Measurements from ENCODE around the gene ANKRD34B.
"Not testable (repeated sequence)": the region's sequence is repeated elsewhere in the genome, so short reads cannot be mapped to it uniquely, and the experiment has no call there.

The ANKRD34B gene

DNA sequence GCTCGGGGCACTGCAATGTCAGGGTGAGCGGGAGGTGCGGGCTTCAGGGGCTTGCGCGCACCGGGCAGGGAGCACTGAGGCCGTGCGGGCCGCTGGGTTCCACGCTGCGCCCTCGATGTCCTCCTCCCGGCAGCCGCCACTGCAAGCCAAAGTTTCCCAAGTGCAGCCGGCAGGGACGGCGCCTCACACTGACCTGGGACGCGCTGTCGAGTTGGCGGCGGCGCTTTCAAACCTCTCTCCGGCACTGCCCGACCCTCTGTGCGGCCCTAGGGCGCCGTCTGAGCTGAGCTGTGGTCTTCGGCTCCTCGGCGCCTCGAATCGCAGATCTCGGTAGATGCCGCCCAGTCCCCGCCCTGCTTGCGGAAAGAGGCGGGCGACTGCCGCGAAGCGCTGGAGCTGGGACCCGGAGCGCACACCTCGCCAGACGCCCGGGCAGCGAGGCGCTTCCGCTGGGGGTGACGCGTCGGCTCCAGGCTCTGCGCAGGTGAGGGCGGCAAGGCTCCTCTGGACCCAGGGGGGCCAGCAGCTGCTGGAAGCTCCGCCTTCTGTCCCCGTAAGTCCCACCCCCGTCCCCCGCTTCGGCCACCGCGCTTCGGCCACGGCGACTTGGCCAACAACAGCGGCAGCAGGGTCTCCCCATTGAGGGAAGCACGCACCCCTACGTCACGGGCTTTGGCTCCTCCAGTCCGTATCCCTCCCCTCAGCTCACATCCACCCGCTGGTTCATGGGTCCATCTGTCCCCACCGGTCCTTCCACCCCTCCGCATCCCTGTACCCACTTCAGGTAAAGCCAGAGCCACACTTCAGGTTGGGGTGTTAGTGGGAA lies at the start of gene ANKRD34B:
Gene ANKRD34B, minus strand, starts transcription at position 320 of the 826 bp plus-strand sequence. CDS start 10,261 bp downstream, outside the sequence.
- DNase-seq, result no peak

DNA sequence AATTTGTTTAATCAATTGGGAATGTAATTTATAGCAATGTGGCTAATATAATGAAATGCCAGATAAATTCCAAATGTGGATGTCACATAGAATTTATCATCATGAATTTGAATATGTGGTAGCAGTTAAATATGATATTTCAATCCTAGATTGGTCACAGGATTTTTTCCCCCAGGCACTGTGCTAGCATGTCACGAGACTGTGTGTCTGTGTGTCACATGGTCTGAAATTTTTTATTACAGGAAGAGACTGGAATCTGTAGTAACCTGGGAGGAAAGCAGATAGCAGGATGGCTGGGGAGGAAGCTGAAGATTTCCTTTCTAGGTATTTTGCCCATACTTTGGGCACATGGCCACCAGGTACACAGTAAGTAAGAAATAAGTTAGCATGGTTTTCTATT lies 49.0 kb upstream of the ANKRD34B start:
- peak in 1 of 2 donors; percentile 37 for DNase-seq

DNA sequence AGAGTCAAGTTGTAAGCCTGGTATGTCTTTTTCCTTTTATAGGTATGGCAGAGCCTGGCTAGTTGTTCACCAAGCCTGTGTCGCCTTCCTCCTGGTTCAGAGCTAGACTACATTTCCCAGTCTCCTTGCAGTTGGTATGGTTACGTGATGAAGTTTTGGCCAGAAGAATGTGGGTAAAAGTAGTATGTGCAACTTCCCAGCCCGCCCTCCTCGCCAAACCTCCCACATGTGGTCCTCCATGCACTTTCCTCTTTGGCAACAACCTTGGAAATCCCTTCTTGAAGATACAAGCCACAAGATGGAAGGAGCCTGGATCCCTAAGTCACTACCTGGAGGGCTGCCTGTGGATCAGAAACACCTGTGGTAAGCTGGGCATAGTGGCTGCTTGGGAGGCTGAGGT lies 48.4 kb upstream of the ANKRD34B start:
- DNase-seq, result peak; percentile 14 to 50

DNA sequence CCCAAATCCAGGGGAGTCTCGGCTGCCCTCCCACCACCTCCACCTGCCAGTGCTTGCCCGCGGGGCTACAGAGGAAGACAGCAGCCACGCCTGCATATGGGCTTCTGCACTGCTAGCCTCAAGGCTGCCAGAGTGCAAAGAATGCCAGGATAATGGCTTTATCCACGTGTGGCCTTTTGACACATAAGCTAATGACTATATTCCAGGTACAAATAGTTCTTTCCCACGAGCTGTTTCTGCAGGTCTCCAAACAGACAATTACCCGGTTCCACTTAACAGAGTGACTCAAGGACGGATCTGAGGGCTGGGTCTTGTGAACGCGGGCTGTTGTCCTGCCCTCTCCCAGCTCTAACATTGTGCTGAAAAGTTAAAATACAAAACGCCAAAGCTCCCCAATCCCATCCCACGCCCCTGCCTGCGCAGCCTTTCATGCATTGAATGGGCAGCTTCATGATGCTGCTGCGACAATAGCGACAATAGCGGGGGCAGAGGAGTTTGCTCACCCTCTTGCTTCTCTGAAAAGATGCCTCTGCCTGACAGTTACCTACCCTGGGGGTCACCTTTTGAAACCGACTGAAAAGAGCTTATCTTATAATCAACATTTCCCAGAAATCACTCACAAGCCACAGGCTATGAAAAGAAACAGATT lies 45.3 kb upstream of the ANKRD34B start:
- DNase-seq, result no peak

DNA sequence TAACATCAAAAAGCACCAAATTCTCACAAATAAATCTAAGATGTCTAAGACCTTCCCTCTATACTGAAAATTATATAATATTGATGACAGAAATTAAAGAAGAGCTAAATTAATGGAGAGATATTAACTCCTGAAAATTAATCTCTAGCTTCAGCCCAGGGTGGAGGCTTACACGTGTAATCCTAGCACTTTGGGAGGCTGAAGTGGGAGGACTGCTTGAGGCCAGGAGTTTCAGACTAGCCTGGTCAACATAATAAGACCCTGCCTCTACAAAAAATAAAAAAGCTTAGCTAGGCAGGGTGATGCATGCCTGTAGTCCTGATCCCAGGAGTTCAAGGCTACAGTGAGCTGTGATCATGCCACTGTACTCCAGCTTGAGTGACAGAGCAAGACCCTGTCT lies 39.6 kb upstream of the ANKRD34B start:
- no peak for DNase-seq

DNA sequence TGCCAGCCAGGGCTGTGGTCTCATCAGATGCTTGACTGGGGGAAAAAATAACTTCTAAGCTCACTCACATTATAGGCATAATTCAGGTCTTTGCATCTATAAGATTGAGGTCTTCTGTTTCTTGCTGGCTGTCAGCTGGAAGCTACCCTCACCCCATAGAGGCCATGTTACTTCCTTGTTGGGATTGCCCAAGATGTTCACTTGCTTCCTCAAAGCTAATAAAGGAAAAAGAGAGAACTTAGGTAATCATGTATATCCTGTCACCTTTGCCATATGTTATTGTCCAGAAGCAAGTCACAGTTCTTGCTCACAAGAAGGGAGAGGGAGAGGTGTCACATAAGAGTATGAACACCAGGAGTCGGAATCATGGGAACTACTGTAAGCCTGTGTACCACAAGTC lies 38.7 kb upstream of the ANKRD34B start:
- DNase-seq, result peak; percentile 55 to 74

DNA sequence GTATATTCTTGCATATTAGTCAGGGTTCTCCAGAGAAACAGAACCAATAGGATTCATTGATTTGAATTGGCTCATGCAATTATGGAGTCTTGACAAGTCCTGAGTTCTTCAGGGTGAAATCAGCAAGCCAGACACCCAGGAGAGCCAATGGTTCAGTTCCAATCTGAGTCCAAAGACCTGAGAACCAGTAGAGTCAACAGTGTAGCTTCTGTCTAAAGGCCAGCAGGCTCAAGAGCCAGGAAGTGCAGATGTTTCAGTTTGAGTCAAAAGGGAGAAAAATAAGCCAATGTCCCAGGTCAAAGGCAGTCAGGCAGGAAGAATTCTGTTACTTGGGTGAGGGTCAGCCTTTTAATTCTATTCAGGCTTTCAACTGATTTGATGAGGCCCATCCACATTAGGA lies 37.8 kb upstream of the ANKRD34B start:
- no peak for DNase-seq

DNA sequence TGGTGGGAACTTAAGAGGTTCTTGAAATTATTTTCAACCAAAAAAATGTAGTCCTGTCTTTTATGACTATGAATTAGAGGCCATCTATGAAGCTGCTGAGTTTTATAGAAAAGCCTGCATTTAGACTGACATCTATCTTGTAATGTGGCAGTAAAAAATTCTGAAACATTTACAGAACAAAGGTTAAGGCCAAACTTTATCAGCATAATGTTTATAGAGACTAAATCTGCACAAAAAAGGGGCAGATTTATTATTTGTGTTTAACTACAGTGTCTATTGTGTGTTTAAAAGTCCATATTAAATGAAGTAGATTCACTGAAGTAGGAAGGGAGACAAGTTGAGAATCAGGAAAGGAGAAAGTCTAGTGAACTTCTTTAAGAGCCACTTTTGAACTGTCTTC lies 37.3 kb upstream of the ANKRD34B start:
- no peak for DNase-seq

DNA sequence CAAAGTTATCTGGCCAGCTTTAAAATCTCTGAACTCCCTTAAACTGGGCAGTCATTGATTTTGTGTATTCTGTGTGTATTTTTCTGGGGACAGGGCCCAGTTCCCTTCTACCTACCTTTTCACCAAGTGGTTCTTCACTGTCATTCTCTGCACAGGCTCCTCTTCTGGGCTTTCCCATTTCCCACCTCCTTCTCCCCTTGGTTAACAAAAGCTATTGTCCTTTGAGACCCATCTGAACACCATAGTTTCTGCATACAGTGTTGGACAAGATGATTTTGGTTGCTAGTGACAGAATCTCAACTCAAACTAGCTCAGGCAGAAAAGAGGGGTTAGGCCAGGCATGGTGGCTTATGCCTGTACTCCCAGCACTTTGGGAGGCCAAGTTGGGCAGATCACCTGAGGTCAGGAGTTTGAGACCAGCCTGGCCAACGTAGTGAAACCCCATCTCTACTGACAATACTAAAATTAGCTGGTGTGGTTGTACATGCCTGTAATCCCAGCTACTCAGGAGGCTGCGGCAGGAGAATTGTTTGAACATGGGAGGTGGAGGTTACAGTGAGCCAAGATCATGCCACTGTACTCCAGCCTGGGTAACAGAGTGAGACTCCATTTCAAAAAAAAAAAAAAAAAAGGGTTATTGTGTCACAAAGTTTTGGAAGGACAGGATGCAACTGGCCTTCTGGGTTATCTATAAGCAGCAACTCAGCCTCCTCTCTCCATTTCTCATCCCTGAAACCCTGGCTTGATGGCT lies 31.0 kb upstream of the ANKRD34B start:
- DNase-seq, result no peak

DNA sequence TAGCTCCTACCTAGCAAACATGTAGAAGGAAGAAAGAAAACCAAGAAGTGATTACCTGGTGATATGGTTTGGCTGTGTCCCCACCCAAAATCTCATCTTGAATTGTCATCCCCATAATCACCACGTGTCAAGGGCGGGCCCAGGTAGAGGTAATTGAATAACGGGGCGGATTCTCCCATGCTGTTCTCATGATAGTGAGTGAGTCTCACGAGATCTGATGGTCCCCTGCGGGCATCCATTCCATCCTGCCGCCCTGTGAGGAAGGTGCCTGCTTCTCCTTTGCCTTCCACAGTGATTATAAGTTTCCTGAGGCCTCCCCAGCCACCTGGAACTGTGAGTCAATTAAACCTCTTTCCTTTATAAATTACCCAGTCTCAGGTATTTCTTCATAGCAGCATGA lies 27.4 kb upstream of the ANKRD34B start:
- DNase-seq, result no peak

DNA sequence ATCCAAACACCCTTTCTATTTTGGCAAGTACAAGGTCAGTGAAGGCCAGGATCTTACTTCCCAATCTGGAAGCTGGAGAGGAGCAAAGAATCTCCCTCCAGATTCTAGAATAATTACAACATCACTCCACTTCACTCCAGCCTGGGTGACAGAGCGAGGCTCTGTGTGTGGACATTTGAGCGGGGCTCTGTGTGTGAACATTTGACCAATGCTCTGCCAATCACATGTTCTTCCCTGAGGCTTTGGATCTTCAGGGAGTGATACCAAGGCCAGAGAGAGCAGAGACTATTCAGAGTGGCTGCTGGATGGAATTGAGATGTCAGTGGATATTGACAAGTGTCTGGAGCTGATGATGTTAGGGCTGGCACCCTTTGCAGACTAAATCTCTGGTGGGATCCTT lies 24.7 kb upstream of the ANKRD34B start:
- DNase-seq, result no peak

DNA sequence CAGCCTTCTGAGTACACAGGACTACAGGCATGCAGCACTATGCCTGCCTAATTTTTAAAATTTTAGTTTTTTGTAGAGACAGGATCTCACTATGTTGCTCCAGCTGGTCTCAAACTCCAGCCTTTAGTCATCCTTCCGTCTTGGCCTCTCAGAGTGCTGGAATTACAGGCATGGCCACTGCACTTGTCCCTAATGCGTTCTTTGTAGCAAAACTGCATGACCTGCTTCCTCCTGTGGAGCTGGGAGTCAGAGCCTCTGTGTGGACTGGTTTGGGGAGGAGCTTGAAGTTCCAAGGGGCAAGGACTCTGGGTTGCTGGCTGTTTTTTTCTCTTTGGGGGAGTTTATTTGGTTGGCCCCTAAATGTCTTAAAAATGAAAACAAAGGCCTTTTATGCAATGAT lies 22.7 kb upstream of the ANKRD34B start:
- no peak for DNase-seq

DNA sequence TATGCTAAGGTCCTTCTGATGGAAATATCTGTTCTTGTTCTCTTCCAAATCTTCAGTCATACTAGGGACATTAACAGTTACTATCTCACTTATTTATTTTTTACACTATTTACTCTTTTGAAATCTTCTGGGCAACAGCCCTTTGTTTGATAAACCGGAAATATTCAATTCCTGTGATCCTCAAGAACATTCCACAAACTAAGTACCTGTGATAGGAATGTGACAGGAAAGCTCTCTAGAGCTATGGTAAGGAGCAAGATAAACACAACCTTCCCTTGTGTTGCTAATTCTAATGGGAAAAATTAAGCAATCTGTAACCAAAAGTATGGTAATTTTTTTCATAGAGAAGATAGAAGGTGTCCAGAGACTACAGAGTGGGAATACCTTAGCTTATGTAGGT lies 22.0 kb upstream of the ANKRD34B start:
- no peak for DNase-seq

DNA sequence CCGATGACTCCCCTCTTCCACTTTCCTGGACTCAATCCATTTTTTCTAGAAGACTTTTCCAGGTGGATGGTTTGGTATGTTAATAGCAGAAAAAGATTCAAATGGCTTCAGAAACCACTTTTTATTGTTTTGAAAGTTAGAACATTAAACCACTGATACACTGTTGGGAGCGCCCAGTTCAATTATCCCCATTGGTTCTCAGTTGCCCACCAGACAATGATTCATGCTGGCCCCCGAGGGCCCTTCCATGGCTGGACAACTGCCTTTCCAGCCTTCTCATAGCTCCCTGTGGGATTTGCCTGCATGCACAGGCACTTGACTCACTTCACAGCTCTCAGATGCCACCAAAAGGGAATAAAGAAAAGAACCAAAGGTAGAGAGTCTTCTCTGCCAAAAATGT lies 21.3 kb upstream of the ANKRD34B start:
- no peak for DNase-seq

DNA sequence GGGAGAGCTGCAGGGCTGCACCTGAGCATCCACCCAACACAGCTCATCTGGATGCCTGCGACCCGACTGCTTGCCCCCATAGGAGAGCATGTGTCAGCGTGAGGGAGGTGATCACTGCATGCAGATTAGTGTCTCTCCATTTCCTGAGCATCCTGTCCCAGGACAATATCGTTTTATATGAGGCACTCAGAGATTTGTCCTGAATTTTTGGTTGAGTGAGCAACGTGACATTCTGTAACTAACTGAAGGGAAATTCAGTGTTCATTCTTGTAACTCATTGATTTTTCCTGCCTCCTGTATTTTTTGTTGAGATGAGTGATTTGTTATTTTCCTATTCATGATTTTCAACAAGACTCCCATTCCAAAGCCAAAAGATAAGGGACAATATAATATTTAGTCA lies 20.7 kb upstream of the ANKRD34B start:
- no peak for DNase-seq

DNA sequence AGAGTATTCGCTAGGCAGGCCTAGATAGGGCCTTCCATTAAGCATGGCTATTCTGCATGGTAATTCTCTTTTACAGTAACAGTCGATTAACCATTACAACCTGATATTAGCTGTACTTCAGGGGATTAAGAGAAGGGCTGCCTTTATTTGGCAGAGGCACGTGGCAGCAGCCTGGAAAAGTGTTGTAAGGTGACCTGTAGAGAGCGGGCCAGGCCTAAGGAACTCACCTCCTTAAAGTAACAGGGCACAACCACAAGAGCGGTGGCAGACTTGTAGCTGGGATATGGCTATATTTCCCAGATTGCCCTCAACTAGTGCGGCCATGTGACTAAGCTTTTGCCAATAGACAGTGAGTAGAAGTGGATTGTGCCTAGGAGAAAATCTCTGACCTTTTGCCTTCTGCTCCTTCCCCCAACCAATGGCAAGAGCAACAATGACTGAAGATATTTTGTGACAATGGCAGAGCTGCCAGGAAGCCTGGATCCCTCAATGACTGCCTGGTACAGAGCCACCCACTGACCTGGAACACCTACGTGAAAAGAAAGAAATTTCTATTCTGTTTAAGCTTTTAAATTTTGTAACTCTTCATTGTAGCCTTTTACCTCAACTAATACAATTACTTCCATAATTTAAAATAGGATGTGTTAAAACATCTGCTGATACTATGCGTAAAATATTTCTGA lies 18.9 kb upstream of the ANKRD34B start:
- DNase-seq, result no peak

DNA sequence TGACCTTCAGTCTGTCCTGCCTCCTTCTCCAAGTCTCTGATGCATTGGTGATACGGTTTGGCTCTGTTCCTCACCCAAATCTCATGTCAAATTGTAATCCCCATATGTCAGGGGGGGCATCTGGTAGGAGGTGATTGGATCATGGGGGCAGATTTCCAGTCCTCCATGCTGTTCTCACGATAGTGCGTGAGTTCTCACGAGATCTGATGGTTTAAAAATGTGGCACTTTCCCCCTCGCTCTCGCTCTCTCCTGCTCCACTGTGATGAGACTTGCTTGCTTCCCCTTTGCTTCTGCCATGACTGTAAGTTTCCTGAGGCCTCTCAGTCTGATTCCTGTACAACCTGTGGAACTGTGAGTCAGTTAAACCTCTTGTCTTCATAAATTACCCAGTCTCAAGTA lies 14.7 kb upstream of the ANKRD34B start:
- DNase-seq, result no peak

DNA sequence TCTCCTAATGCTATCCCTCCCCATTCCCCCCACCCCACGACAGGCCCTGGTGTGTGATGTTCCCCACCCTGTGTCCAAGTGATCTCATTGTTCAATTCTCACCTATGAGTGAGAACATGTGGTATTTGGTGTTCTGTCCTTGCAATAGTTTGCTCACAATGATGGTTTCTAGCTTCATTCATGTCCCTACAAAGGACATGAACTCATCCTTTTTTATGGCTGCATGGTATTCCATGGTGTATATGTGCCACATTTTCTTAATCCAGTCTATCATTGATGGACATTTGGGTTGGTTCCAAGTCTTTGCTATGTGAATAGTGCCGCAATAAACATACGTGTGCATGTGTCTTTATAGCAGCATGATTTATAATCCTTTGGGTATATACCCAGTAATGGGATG lies 10.2 kb upstream of the ANKRD34B start:
- DNase-seq, result not testable (repeated sequence)

DNA sequence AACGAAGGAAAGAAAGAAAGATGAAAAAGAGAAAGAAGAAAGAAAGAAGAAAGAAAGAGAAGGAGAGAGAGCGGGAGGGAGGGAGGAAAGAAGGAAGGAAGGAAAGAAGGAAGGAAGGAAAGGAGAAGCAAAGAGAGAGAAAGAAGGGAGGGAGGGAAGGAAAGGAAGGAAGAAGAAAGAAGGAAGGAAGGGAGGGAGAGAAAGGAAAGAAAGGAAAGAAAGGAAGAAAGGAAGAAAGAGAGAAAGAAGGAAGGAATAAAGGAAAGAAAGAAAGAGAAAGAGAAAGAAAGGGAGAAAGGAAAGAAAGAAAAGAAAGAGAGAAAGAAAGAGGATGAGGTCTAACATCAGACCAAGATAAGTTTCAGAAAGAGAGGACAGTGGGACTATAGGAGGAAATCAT lies 9.0 kb upstream of the ANKRD34B start:
- no peak for DNase-seq

DNA sequence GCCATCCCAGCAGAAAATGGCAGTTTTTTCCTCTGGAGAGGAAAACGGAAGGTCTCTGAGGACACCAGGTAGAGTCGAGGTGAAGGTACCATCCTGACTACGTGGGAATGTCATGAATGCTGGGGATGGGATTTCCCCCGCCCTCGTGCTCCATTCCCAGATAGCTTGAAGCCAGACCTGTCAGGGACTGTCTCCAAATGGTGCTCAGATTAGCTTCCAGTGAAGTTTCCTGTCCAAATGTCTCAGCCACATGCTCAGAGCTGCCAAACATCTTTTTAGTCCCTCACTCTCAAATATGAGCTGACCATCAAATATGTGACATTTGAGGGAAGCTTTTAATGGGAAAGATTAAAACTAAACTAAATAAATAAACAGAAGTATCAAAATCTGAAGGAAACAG lies 7.6 kb upstream of the ANKRD34B start:
- no peak for DNase-seq

DNA sequence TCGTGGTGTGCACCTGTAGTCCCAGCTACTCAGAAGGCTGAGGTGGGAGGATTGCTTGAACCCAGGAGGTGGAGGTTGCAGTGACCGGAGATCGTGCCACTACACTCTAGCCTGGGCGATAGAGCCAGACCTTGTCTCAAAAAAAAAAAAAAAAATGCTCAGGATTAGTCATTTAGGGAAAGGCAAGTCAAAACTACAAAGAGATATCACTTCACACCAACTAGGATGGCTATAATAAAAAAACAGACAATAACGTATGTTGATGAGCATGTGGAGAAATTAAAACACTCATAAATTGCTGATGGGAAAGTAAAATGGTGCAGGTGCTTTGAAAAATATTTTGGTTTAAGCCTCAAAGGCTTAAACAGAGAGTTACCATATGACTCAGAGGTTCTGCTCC lies 6.3 kb upstream of the ANKRD34B start:
- no peak for DNase-seq

DNA sequence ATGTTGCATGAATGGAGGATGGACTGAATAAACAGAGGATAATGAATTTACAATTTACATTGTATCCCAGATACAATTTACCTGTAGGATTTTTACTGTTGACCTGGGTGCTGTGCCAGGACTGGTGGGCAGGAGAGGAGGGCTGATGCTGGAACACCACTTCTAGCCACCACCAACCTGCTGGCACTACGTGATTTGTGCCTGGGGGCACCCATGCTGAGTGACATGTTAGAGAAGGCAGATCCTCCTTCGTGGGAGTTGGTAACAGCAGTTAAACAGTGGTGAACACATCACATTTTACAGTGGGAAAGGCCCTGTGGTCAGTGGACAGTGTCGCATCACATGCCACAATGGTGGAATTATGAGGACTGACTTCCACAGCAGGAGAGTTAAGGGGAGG lies 3.0 kb upstream of the ANKRD34B start:
- no peak for DNase-seq
